NAMALWA (cell line): ENCODE measurements around the gene GAST.

ENCODE experiments used
- DNase-seq: peaks from one replicate; pipeline ENCODE4 v3.0.0-alpha.2; 2015; ENCODE audit warnings: low spot score

Gene GAST

DNA sequence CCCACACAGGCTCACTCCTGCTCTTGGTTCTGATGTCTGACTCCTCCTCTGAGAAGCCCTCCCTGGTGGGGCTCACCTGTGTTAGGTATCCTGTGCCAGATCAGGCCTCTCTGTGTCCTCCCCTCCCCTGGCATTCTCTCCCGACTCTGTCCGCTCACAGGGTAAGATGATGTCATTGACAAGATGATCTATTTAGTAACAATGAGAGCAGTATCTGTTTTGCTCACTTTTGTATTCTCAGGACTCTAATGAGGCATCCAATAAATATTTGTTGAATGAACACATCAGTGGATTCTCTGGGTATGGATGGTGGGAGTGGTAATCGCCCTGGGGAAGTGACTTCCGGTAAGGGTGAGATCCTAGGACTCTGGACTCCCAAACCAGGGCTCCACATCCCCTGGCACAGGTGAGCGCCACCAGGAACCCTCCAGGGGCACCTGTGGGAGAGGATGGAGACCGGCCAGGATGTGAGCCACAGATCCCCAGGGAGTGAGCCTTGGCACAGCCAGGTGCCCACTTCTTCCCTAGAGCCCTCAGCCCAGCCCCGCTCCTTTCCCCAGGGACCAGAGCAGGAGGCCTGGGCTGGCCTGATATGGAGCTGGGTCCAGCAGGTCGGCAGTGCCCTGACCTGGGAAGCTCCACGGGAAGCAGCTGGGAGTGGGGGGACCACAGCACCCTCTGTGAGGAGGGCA is 27.7 kb downstream of the GAST start:
- no peak for DNase-seq

DNA sequence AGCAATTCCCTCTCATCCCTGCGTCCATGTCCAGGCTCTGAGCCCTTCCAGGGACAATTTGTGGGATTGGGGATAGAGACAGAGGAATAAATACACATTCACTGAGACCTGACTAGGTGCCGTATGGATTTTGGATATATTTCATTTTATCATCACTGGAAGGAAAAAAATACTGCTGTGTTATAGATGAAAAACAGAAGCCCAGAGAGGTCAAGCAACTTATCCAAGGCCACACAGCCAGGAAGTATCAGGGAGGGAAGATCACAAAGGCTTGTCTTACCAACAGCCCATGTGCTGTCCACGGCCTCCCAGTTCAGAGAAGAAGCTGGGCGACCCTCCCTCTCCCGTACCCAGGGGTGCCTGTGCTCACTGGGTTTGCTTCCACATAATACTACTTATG is 28.4 kb downstream of the GAST start:
- no peak for DNase-seq

DNA sequence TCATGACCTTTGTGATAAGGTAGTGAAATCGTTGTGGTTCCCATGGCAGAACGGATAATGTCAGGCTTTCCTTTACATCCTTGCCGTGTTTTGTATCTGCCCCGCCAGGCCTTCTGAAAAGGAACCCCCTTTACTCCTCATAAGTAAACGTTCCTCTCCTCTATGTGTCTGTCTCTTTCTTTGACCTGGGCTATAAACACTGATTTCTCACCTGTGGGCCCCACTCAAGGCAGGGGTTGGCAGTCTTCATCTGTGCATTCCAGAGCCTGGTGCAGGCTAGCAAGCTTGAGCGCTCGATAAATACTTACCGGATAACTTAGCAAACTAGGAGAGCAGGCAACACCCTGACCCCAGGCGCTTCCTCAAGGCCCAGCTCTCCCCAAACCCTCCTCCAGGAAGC is 29.6 kb downstream of the GAST start:
- no peak for DNase-seq

DNA sequence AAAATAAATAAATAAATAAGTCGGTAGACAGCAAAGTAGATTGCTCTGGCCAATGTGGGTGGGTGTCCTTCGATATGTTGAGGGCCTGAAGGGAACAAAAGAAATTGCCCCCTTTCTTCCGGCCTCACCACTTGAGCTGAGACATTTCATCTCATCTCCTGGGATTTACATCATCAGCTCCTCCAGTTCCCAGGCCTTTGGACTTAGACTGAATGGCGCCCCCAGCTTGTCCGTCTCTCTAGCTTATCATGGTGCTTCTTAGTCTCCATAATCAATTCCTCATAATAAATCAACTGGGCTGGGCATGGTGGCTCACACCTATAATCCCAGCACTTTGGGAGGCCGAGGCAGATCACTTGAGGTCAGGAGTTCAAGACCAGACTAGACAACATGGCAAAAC is 36.1 kb downstream of the GAST start:
- DNase-seq: no peak

DNA sequence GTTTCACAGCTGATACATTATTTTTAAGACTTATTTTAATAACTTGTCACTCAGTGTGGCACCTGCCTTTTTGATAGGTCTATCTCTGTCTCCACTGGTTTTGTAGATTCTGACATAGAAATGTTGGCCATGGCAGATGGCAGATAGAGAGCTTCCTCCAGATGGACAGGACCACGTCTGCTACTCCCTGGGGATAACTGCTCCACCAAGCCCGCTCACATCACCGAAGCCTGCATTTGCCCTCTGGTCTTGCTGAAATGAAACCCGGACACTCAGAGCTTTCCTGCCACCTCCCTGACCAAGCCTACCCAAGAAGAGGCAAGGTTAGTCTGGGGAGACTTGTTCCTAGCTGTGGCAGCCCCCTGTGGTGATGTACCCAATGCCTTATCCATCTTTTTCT is 38.7 kb downstream of the GAST start:
- DNase-seq: no peak

DNA sequence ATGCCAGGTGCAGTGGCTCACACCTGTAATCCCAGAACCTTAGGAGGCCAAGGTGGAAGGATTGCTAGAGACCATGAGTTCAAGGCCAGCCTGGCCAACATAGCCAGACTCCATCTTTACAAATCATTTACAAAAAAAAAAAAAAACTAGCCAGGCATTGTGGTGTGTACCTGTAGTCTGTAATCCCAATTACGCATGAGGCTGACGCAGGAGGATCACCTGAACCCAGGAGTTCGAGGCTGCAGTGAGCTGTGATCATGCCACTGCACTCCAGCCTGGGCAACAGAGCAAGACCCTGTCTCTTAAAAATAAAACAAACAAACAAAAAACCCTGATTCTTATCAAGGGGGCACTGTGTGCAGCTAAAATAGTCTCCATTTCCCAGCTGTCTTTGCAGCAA is 39.2 kb downstream of the GAST start:
- no peak for DNase-seq

DNA sequence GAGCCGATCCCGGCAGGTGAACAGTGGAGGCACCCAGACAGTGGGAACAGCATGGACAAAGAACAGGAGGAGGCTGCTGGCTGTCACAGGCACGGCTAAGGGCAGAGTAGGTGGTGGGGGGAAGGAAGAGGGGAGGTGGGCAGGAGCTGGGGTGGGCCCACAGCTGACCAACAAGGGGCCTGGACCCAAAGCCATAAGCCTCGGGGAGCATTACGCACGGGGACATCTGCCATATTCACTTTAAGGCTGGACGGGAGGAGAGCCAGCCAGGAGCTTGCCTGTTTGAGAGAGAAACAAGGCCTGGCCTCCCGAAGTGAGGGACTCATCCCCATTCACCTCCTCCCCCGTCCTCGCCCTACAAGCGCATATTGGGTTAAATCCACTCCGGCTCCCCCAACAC is 41.9 kb downstream of the GAST start:
- DNase-seq: no peak

DNA sequence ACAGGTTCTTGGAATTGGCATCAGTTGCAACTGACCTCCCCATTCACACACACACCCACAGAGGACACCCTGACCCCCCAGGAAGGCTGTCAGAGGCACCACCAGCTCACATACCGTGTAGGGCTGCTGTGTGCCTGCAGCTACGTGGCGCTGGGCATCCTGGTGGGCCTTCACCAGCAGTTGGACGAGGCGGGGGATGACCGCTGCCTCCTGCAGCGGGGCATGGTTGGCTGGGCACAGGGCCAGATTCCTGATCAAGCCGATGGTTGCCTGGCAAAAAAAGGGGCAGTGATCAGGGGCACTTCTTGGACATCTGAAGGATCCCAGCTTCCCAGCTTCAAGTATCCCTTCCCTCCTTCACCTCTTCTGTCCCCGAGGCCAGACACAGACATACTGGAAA is 46.5 kb downstream of the GAST start:
- no peak for DNase-seq

DNA sequence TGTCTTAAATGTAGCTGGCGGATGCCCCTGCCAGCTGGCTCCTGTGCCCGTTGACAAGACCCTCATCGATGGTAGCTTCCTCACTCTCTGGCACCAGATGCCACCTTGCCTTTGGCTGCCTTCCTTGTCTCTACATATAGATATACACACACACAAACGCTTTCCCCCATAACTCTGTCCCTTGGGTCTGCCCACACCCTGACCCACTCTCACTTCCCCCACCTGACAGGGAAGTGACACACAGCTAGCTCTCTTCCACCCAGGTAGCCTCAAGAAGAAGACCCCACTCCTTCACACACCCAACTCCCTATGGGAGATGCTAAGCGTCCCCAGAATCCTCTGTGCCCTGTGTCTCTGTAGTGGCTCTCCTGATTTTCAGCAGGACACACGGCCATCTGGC is 48.7 kb downstream of the GAST start:
- no peak for DNase-seq

DNA sequence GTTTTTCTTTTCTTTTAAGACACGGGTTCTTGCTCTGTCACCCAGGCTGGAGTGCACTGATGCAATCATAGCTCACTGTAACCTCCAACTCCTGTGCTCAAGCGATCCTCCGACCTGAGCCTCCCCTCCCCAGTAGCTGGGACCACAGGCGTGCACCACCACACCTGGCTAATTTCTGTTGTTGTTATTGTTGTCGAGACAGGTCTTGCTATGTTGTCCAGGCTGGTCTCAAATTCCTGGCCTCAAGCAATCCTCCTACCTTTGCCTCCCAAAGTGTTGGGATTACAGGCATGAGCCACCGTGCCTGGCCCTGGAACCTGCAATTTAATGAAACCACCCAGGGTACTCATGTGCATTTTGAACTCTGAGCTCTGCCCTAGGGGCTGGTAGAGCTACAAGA is 50.3 kb downstream of the GAST start:
- no peak for DNase-seq

DNA sequence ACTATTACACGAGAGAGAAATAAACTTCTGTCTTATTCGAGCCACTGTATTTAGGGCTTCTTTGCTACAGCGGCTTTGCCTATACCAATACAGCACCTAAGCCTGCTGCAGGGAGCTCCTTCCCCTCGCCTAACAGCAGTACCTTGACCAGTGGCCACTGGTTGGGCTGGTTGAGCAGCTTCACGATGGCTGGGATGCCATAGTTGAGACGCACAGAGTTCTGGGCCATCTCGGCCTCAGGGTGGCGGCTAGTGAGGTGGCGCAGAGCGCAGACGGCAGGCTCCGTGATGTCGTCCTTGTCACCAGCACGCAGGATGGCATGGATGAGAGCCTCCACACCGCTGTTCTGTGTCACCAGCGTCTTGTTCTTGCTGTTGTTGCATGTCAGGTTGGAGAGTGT is 50.7 kb downstream of the GAST start:
- no peak for DNase-seq

DNA sequence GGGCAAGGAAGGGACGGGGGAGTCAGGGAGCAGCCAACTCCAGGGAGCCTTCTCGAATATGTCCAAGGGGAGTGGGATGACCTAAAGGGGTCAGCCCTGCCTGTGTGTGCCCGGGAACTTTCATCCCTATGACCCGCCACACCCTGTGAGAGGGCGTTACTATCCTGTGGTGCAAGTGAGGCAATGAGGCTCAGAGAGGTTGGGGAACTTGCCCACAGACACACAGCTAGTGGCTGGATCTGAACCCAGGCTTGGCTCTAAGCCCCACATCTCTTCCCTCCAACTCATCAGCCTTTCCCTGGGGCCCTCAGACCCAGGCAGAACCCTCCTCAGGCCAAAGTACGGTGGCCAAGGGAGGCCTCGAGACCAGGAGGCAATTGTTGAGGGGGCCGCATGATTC is 51.2 kb downstream of the GAST start:
- DNase-seq: no peak
